Stimulated activated CD8-positive, alpha-beta memory T cell treated with anti-CD3 and anti-CD28 coated beads, Interleukin-4, amount 100 ng/mL, for 24 hours (primary cell): ENCODE results near the gene RANBP3.
"Not testable (repeated sequence)": the region's sequence is repeated elsewhere in the genome, so short reads cannot be mapped to it uniquely, and the experiment has no call there.

Experiments
- DNase-seq: peaks from one replicate; pipeline ENCODE4 v3.0.0-alpha.2; 2020; ENCODE audit warnings: low read depth

The RANBP3 gene

DNA sequence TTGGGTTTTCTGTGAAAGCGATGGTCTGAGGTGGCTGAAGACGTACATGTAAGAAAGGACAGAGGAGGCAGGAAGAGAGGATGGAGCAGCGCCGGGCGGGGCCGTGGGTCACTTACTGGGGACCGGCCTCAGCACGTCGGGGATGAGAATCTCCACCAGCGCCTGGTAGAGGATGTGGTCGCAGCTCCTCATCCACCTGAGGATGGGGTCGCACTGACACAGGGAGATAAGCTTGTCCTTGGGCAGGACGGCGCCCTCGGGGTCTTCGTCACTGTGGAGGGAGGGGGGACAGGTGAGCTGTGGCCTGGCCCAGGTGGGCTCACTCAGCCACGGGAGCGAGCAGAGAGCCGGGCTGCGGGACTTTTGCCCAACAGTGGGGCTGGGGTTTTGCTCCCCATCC, 29.0 kb upstream of the RANBP3 start:
- DNase-seq, result no peak

DNA sequence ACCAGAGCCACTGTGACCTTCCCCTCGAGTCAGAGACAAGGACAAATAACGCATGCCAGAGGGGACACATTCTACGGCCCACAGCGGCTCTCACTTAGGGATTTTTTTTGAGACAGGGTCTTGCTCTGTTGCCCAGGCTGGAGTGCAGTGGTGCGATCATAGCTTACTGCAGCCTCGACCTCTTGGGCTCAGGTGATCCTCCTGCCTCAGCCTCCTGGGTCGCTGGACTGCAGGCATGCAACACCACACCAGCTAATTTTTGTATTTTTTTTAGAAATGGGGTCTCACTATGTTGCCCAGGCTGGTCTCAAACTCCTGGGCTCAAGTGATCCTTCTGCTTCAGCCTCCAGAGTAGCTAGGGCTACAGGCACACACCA, 28.1 kb upstream of the RANBP3 start:
- not testable (repeated sequence) for DNase-seq

- no peak for DNase-seq
Measured at GRCh38 chr19:6005321-6006069, 27.6 kb upstream of the RANBP3 start.

- no peak for DNase-seq
Measured at GRCh38 chr19:6003976-6004375, 26.0 kb upstream of the RANBP3 start.

DNA sequence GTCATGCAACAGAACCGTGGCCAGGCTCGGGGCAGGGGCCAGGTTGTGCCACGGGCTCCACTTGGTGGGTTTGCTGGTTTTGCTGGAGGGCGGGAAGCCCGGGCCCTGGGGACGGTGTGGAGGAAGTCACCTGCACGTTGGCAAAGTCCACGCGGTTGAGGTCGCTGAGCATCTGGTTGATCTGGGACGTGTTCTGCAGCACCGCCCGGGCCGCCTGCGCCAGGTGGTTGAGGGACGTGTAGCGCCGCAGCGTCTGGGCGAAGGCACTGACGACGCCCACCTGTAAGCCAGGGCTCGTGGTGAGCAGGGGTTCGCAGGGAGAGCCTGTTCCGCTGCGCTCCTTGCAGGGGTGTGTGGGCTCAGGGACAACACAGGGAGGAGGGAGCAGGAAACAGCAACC, 24.7 kb upstream of the RANBP3 start:
- no peak for DNase-seq

DNA sequence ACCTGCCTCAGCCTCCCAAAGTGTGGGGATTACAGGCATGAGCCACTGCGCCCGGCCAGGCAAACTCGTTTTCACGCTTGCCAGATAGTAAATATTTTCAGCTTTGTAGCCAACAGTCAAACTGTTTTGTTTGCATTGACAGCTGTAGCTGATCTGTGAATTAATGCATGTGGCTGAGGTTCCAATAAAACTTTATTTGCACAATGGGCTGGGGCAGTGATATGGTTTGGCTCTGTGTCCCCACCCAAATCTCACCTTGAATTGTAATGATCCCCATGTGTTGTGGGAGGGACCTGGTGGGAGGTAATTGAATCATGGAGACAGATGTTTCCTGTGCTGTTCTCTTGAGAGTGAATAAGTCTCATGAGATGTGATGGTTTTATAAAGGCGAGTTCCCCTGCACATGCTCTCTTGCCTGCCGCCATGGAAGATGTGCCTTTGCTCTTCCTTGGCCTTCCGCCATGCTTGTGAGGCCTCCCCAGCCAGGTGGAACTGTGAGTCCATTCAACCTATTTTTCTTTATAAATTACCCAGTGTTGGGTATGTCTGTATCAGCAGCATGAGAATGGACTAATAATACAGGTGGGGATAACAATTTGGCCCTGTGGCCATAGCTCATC, 22.4 kb upstream of the RANBP3 start:
- DNase-seq, result no peak

DNA sequence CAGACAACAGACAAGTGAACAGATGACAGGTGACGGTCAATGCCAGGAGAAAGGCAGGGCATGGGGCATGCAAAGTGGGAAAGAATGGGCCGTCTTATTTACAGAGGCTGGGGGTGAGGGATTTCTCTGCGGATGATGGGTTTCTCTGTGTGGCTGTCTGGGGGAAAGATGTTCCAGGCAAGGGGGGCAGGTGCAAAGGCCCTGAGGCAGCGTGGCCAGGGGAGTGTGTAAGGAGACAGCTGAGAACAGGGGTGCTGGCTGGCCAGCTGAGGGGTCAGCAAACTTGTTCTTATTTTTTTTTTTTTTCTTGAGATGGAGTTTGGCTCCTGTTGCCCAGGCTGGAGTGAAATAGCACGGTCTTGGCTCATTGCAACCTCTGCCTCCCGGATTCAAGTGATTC, 21.8 kb upstream of the RANBP3 start:
- DNase-seq, result no peak

DNA sequence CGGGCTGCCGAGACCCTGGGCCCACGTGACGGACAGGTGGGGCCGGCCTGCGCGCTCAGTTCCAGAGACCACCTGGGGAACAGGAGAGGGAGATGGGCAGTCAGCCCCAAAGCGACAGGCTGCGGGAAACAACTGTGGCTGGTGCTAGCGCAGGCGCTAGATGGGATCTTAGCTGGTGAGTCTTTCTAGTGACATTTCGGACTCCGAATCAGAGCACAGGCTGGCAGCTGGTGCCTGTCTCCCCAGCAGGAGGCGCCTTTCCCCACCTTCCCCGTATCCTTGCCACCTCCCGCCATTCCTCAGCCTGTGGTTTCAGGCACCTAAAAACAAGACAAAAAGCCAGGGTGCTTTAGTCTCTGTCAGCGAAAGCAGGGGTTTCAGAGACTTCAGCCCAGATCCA, 19.4 kb upstream of the RANBP3 start:
- DNase-seq, result no peak

- no peak for DNase-seq
Measured at GRCh38 chr19:5996623-5997320, 18.8 kb upstream of the RANBP3 start.

DNA sequence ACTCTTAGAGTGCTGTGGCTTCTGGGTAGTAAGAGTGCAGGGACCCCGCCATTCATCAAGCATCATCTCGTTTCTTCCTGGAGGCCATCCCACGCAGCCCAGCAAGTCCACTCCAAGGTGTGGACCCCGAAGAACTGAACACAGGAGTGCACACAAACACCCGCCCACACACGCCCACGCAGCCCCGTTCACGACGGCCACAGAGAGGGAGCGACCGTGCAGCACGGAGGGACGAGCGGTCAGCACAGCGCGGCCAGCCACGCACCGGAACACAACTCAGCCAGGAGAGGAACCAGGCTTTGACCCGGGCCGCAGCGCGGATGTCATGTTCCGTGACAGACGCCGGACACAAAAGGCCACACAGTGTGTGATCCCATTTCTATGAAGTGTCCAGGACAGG, 18.2 kb upstream of the RANBP3 start:
- DNase-seq, result no peak

GRCh38 chr19:5995606-5996005, 17.7 kb upstream of the RANBP3 start:
- DNase-seq, result no peak

- no peak for DNase-seq
Measured at GRCh38 chr19:5994405-5995165, 16.6 kb upstream of the RANBP3 start.

DNA sequence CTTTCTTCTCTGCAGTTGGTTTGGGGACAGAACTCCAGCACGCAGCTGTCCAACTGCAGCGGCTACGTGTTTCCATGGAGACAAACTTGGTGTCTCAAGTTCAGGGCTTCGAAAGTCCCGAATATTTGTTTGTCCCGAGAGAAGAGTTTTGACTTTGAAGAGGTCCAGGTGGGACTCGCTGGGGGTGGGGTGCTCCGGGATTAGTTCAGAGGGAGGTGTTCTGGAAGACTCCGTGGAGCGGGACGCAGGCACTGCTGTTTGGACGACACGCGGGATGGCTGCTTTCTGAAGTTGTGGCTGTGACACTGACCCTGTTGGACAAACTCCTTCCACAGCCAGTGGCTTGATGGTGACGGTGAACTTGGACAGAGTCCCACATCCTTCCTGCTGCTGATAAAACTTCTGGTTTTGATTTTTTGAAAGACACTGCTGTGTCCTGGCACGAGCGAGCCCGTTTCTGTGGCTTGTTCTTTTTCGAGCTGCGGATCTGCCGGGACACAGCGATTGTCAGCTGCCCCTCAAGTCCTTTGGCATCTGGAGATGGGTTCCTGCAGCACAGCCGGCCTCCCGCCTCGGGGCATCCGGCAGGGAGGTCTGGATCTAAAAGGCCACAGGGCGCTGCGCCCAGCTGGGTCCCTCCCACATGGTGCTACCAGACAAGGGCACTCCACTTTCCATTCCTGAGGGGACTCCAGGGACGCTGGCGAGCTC, 15.9 kb upstream of the RANBP3 start:
- no peak for DNase-seq

DNA sequence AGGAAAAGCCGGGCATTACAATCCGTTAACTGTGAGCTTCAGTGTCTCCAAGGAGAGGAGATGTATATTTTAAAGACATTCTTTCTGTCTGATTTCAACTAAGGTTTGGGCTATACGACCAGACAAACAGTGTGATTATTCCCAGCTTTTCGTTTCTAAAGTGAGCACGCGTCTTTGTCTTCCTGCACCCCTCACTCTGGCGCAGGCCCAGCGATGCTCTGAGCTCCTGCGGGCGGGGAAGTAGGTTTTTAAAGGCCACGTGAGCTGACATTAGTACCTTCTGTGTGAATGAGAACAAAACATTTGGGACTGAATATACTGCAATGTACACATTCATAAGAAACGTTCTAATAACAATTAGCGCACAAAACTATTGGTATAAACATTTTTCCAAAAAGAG, 15.3 kb upstream of the RANBP3 start:
- DNase-seq, result no peak

GRCh38 chr19:5992756-5993155, 14.8 kb upstream of the RANBP3 start:
- no peak for DNase-seq

DNA sequence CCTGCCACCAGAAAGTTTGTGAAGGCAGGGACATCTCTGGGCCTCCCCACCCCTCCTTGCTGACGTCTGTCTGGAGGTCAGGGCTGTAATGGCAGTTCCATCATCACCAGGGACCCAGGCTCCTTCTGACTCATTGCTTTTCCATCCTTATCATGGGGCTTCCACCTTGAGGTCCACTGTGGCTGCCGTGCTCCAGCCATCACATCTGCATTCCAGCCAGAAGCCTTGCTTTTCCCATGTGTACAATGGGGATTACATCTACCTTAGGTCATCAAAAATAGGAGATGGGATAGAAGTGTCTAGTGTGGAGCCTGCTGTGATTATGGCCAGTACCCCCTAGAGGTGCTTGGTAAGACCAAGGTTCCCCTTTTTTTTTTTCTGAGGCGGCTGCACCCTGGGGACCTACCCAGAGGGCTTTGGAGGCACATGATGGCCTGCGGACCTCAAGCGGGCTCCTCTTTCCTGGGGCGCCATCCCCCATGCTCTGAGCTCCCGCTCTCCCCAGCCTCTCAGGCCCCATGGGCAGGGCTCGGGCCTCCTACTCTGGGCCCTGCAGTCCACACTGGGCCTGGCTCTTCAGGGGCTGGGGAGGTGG, 13.4 kb upstream of the RANBP3 start:
- no peak for DNase-seq

GRCh38 chr19:5990289-5990797, 12.4 kb upstream of the RANBP3 start:
- no peak for DNase-seq

DNA sequence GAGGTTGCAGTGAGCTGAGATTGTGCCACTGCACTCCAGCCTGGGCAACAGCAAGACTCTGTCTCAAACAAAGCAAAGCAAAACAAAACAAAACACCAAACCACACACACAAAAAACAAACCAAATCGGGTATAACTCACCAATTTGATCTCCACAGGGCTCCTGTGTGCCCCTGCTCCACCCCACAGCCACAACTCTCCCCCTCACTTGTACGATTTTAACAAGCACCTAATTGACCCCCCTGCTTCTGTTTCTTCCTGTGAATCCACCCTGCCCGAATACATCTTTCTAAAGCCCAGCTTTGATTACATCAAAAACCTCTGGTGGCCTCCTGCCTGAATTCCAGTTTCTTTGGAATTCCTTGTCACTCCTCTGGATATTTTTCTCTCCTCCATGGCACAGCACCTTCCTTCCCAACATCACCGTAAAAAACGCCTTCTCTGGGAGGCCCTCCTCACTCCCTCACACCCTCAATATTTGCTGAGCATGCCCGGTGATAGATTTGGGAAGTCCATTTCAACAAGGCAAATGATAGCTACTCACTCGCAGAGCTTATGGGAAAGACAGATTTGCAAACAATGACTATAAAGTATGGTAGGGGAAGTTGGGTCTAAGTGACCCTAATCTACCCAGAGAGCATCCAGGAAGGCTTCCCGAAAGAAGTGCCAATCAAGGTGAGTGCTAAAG, 11.6 kb upstream of the RANBP3 start:
- no peak for DNase-seq

GRCh38 chr19:5988517-5989387, 10.8 kb upstream of the RANBP3 start:
- no peak for DNase-seq
